H9 (cell line): ENCODE results near the gene KLF6. TPM values are rescaled to one million over a fixed set of nuclear protein-coding genes. Genes with fewer than 3 reads are reported as not detected.

Experiments
- DNase-seq: peaks from one replicate; pipeline ENCODE4 v3.0.0-alpha.2; 2017
- H2AFZ ChIP-seq: one replicate; pipeline ENCODE4 v1.6.1; 2013; ENCODE audit warnings: mild to moderate bottlenecking, low read length, control low read depth, moderate library complexity
- H2AK5ac ChIP-seq: 2 replicates; pipeline ENCODE4 v1.6.1; 2013; ENCODE audit warnings: low read length, control low read depth, mixed read lengths; ENCODE audit not compliant: insufficient read length
- H2BK120ac ChIP-seq: one replicate; pipeline ENCODE4 v1.6.1; 2013; ENCODE audit warnings: low read depth, mild to moderate bottlenecking, low read length, control low read depth, inconsistent platforms; ENCODE audit not compliant: poor library complexity, severe bottlenecking
- H2BK12ac ChIP-seq: 2 replicates; pipeline ENCODE4 v1.6.1; 2013; ENCODE audit warnings: low read length, control low read depth, mixed read lengths, low read depth; ENCODE audit not compliant: insufficient read length
- H2BK15ac ChIP-seq: 2 replicates; pipeline ENCODE4 v1.6.1; 2013; ENCODE audit warnings: low read depth, low read length, control low read depth
- H2BK20ac ChIP-seq: one replicate; pipeline ENCODE4 v1.6.1; 2013; ENCODE audit warnings: low read depth, mild to moderate bottlenecking, low read length, control low read depth, inconsistent platforms; ENCODE audit not compliant: poor library complexity, severe bottlenecking
- H2BK5ac ChIP-seq: 2 replicates; pipeline ENCODE4 v1.6.1; 2013; ENCODE audit warnings: low read length, control low read depth, mixed read lengths; ENCODE audit not compliant: insufficient read length
- H3K14ac ChIP-seq: 2 replicates; pipeline ENCODE4 v1.6.1; 2013; ENCODE audit warnings: low read length, control low read depth; ENCODE audit not compliant: insufficient read depth
- H3K18ac ChIP-seq: 2 replicates; pipeline ENCODE4 v1.6.1; 2013; ENCODE audit warnings: low read depth, mild to moderate bottlenecking, mixed read lengths, low read length, control low read depth; ENCODE audit not compliant: insufficient read length
- H3K23ac ChIP-seq: 2 replicates; pipeline ENCODE4 v1.6.1; 2013; ENCODE audit warnings: low read length, control low read depth, mixed read lengths, low read depth; ENCODE audit not compliant: insufficient read length
- H3K23me2 ChIP-seq: 2 replicates; pipeline ENCODE4 v1.6.1; 2013; ENCODE audit warnings: low read depth, mild to moderate bottlenecking, mixed read lengths, low read length, control low read depth; ENCODE audit not compliant: insufficient read length, poor library complexity, severe bottlenecking
- H3K27ac ChIP-seq: 2 replicates; pipeline ENCODE4 v1.5.1; 2013; ENCODE audit warnings: low read length, control low read depth, mixed read lengths, low read depth; ENCODE audit not compliant: insufficient read length
- H3K27me3 ChIP-seq: 2 replicates; pipeline ENCODE4 v1.6.1; 2013; ENCODE audit warnings: low read length, control low read depth, inconsistent platforms; ENCODE audit not compliant: insufficient read depth
- H3K4ac ChIP-seq: 2 replicates; pipeline ENCODE4 v1.6.1; 2013; ENCODE audit warnings: low read depth, mild to moderate bottlenecking, control low read depth, inconsistent platforms, low read length, moderate library complexity
- H3K4me1 ChIP-seq: 2 replicates; pipeline ENCODE4 v1.6.1; 2013; ENCODE audit warnings: low read length, control low read depth, inconsistent platforms; ENCODE audit not compliant: insufficient read depth
- H3K4me2 ChIP-seq: 2 replicates; pipeline ENCODE4 v1.6.1; 2013; ENCODE audit warnings: low read length, control low read depth, mixed read lengths; ENCODE audit not compliant: insufficient read length, insufficient read depth
- H3K56ac ChIP-seq: 2 replicates; pipeline ENCODE4 v1.6.1; 2013; ENCODE audit warnings: low read depth, mild to moderate bottlenecking, mixed read lengths, low read length, control low read depth; ENCODE audit not compliant: insufficient read length
- H3K79me1 ChIP-seq: 2 replicates; pipeline ENCODE4 v1.6.1; 2013; ENCODE audit warnings: low read depth, mild to moderate bottlenecking, moderate library complexity, low read length, control low read depth, inconsistent platforms; ENCODE audit not compliant: insufficient read depth, poor library complexity, severe bottlenecking
- H3K79me2 ChIP-seq: 2 replicates; pipeline ENCODE4 v1.6.1; 2013; ENCODE audit warnings: low read length, control low read depth, inconsistent platforms; ENCODE audit not compliant: insufficient read depth
- H3K9ac ChIP-seq: 2 replicates; pipeline ENCODE4 v1.6.1; 2013; ENCODE audit warnings: low read length, control low read depth, mixed read lengths; ENCODE audit not compliant: insufficient read length; ENCODE audit errors: extremely low read depth
- H3K9me3 ChIP-seq: one replicate; pipeline ENCODE4 v1.6.1; 2013; ENCODE audit warnings: low read depth, low read length, inconsistent platforms; ENCODE audit not compliant: control insufficient read depth
- H3T11ph ChIP-seq: one replicate; pipeline ENCODE4 v1.6.1; 2013; ENCODE audit warnings: mild to moderate bottlenecking, low read length, control low read depth, inconsistent platforms
- H4K20me1 ChIP-seq: one replicate; pipeline ENCODE4 v1.6.1; 2013; ENCODE audit not compliant: control insufficient read depth, insufficient read length, insufficient read depth
- H4K5ac ChIP-seq: 2 replicates; pipeline ENCODE4 v1.6.1; 2013; ENCODE audit warnings: low read depth, mild to moderate bottlenecking, mixed read lengths, low read length, control low read depth; ENCODE audit not compliant: insufficient read length
- H4K8ac ChIP-seq: replicated peaks from 2 replicates; pipeline ENCODE4 v1.6.1; 2013; ENCODE audit warnings: low read length, control low read depth, mixed read lengths, low read depth; ENCODE audit not compliant: insufficient read length
- H4K91ac ChIP-seq: 2 replicates; pipeline ENCODE4 v1.6.1; 2013; ENCODE audit warnings: low read depth, mild to moderate bottlenecking, moderate library complexity, mixed read lengths, low read length, control low read depth; ENCODE audit not compliant: insufficient read length
- H3K27ac Mint-ChIP-seq, 3 experiments: 2 replicates in 2 of 3; 3 replicates in 1 of 3; pipeline ENCODE4 v1.8.0; 2020 to 2021; ENCODE audit warnings: mixed read lengths in 3 of 3, mild to moderate bottlenecking in 1 of 3, moderate library complexity in 1 of 3
- H3K27me3 Mint-ChIP-seq: 2 replicates; pipeline ENCODE4 v1.8.0; 2021; ENCODE audit warnings: low read depth, mild to moderate bottlenecking, moderate library complexity, mixed read lengths
- H3K36me3 Mint-ChIP-seq, 3 experiments: 2 replicates in 2 of 3; 3 replicates in 1 of 3; pipeline ENCODE4 v1.8.0; 2020 to 2021; ENCODE audit warnings: low read depth in 3 of 3, mixed read lengths in 3 of 3; ENCODE audit not compliant: insufficient read depth in 1 of 3
- H3K4me1 Mint-ChIP-seq, 2 experiments: 2 replicates each; pipeline ENCODE4 v1.8.0; 2020; ENCODE audit warnings: mixed read lengths in 2 of 2
- H3K4me3 Mint-ChIP-seq, 2 experiments: 2 replicates in 1 of 2; 3 replicates in 1 of 2; pipeline ENCODE4 v1.8.0; 2020 to 2021; ENCODE audit warnings: mild to moderate bottlenecking in 2 of 2, mixed read lengths in 2 of 2, moderate library complexity in 1 of 2
- H3K9me3 Mint-ChIP-seq, 2 experiments: 2 replicates in 1 of 2; 3 replicates in 1 of 2; pipeline ENCODE4 v1.8.0; 2020; ENCODE audit warnings: mild to moderate bottlenecking in 2 of 2, mixed read lengths in 2 of 2, moderate library complexity in 1 of 2
- CTCF ChIP-seq: fragments of 200-600 bp; sonication (generic); conservative IDR thresholded peaks from 3 replicates; pipeline ENCODE4 v1.8.0; 2021; ENCODE audit warnings: antibody characterized with exemption, mild to moderate bottlenecking
- WGBS: extraction: QIAGEN DNeasy Blood & Tissue Kit; methylation state at CpG from one replicate; pipeline ENCODE4 v1.1.7; 2013; ENCODE audit warnings: missing lambda C conversion rate, low lambda C conversion rate, mixed read lengths; ENCODE audit not compliant: insufficient read length; ENCODE audit errors: extremely low coverage; 5-methylcytosine and 5-hydroxymethylcytosine counted together
- total RNA-seq: library from RNA; stranded (reverse); gene quantifications from 2 replicates; pipeline ENCODE4 v1.2.1, GENCODE V29; 2021

Gene KLF6
- total RNA-seq, 1 experiment from 2014 or later = 19.3 TPM

GRCh38 chr10:3803927-3804741 is 19.1 kb upstream of the KLF6 start:
- Histone ChIP-seq H2BK120ac (no peak overlapping the region), H2BK12ac (no peak overlapping the region), H3K4ac (no peak overlapping the region), H3T11ph (no peak overlapping the region), H4K20me1 (no peaks in the 10 kb centered on the region), H3K23me2 (no peaks in the 10 kb centered on the region), H2AK5ac (no peak overlapping the region), H2BK20ac (no peak overlapping the region), H2AFZ (no peak overlapping the region), H2BK15ac (no peak overlapping the region), H3K23ac (no peak overlapping the region), H3K4me2 (no peak overlapping the region), H3K4me1 (no peaks in the 10 kb centered on the region), H4K91ac (no peak overlapping the region), H3K27ac (no peak overlapping the region), H3K9ac (no peak overlapping the region), H3K79me1 (no peaks in the 10 kb centered on the region), H3K9me3 (no peaks in the 10 kb centered on the region), H3K56ac (no peak overlapping the region), H2BK5ac (no peak overlapping the region), H3K79me2 (no peaks in the 10 kb centered on the region), H3K14ac (no peak overlapping the region), H4K5ac (no peak overlapping the region), H4K8ac (no peak overlapping the region), H3K27me3 (no peaks in the 10 kb centered on the region), H3K18ac (no peak overlapping the region)
- no peak overlapping the region for H3K4me3 Mint-ChIP-seq
- H3K4me1 Mint-ChIP-seq = peaks cover 24 to 30% of the 10 kb centered on the region in 2 experiments
- no CpG with 5 or more reads among the region's 13 CpGs for WGBS
- no peaks in the 10 kb centered on the region; a peak in 1 of 5 replicates for H3K9me3 Mint-ChIP-seq
- H3K36me3 Mint-ChIP-seq = no peaks in the 10 kb centered on the region
- TF ChIP-seq CTCF = no peak
- H3K27ac Mint-ChIP-seq = peak overlapping the region in 1 of 3 experiments; percentile 38; a peak in 1 of 7 replicates
- no peak for DNase-seq
- H3K27me3 Mint-ChIP-seq = no peaks in the 10 kb centered on the region
